Panc1 (cell line): ENCODE measurements around the gene PSME1. TPM values are rescaled to one million over a fixed set of nuclear protein-coding genes. Genes with fewer than 3 reads are reported as not detected.

Experiments
- ATAC-seq: fragments of 200-7000 bp; cut with Tn5 transposase; 2 replicates; pipeline ENCODE4 v1.9.1; 2020; ENCODE audit warnings: mild to moderate bottlenecking, moderate library complexity
- BruUV-seq: library from RNA; stranded (reverse); fragments of 400-500 nt; replicated peaks from 2 replicates; lab custom pipeline; 2021; lab: Mats Ljungman, UMichigan
- CTCF ChIA-PET: fragments of 300-600 bp; sonication (Branson Sonifier 250); formaldehyde crosslinking; loops from one replicate; lab custom pipeline; 2022; ENCODE audit warnings: antibody characterized with exemption; lab: Charles Lee
- POLR2A ChIA-PET: fragments of 300-600 bp; sonication (Branson Sonifier 250); formaldehyde crosslinking; loops from one replicate; lab custom pipeline; 2022; ENCODE audit warnings: antibody characterized with exemption; lab: Charles Lee
- DNase-seq: peaks from one replicate; pipeline ENCODE4 v3.0.0-alpha.2; 2010; ENCODE audit warnings: low read depth, low spot score
- H3K27ac ChIP-seq: 2 replicates; pipeline ENCODE4 v1.5.1; 2011; ENCODE audit warnings: mild to moderate bottlenecking, low read length, inconsistent platforms
- H3K27me3 ChIP-seq: fragments of 200-500 bp; sonication (Bioruptor generic); 2 replicates; pipeline ENCODE4 v1.6.0; 2014; ENCODE audit warnings: low read length, inconsistent platforms; ENCODE audit not compliant: control insufficient read depth, insufficient read depth
- H3K36me3 ChIP-seq: fragments of 200-500 bp; sonication (Bioruptor generic); 2 replicates; pipeline ENCODE4 v1.5.1; 2014; ENCODE audit warnings: inconsistent platforms, mild to moderate bottlenecking, low read length, moderate library complexity; ENCODE audit not compliant: control insufficient read depth, insufficient read depth
- H3K4me1 ChIP-seq: 2 replicates; pipeline ENCODE4 v1.5.1; 2011; ENCODE audit warnings: inconsistent platforms, mild to moderate bottlenecking, low read length, moderate library complexity; ENCODE audit not compliant: control insufficient read depth, insufficient read depth
- H3K4me3 ChIP-seq, 2 experiments: 2 replicates each; pipeline ENCODE4 v1.5.1; 2011 to 2012; ENCODE audit warnings: low read depth in 2 of 2, low read length in 2 of 2, mild to moderate bottlenecking in 2 of 2, inconsistent platforms in 1 of 2, moderate library complexity in 1 of 2
- H3K9me3 ChIP-seq: fragments of 200-500 bp; sonication (Bioruptor generic); 2 replicates; pipeline ENCODE4 v1.5.1; 2014; ENCODE audit warnings: low read depth, mild to moderate bottlenecking, inconsistent platforms, low read length, moderate library complexity; ENCODE audit not compliant: control insufficient read depth, insufficient read depth
- POLR2AphosphoS5 ChIP-seq: IDR thresholded peaks from 2 replicates; pipeline ENCODE4 v1.6.1; 2012; ENCODE audit warnings: mild to moderate bottlenecking, low read depth, low read length, moderate library complexity
- SIN3A ChIP-seq: IDR thresholded peaks from 2 replicates; pipeline ENCODE4 v1.6.1; 2012; ENCODE audit warnings: low read depth, mild to moderate bottlenecking, low read length, moderate library complexity, borderline replicate concordance; ENCODE audit not compliant: insufficient read depth
- TCF7L2 ChIP-seq: IDR thresholded peaks from 2 replicates; pipeline ENCODE4 v1.6.1; 2011; ENCODE audit warnings: mild to moderate bottlenecking, low read depth, low read length, inconsistent platforms
- in situ Hi-C: cut with HindIII; loops from 2 replicates; pipeline ENCODE4 v1.10.0; 2016; ENCODE audit warnings: low sequenced_read_pairs, low pct_unique_long_range_greater_than_20kb
- intact Hi-C: fragments of 100-400 bp; cut with micrococcal nuclease; formaldehyde crosslinking; loops from one replicate; pipeline ENCODE4 v1.10.0; 2022; ENCODE audit not compliant: unreplicated experiment
- total RNA-seq: library from RNA; stranded (reverse); gene quantifications from one replicate; pipeline ENCODE4 v1.2.1, GENCODE V29; 2021; ENCODE audit not compliant: unreplicated experiment
- TF ChIP-seq, protein P1 (sequence below): fragments of 450-650 bp; IDR thresholded peaks from 2 replicates; pipeline ENCODE4 v1.5.1; 2017; ENCODE audit warnings: mild to moderate bottlenecking
- TF ChIP-seq, protein P2 (sequence below), 2 experiments: IDR thresholded peaks; 2 replicates each; pipeline ENCODE4 v1.6.1; 2011 to 2012; ENCODE audit warnings: low read depth in 2 of 2, control low read depth in 1 of 2, low read length in 1 of 2, mild to moderate bottlenecking in 1 of 2, moderate library complexity in 1 of 2; ENCODE audit not compliant: insufficient read depth in 1 of 2

The PSME1 gene
- total RNA-seq, 1 experiment from 2014 or later, result 130 TPM

- CTCF ChIA-PET, result no interaction called here
- no peak overlapping the region for H3K4me3 ChIP-seq
- no peak overlapping the region for H3K27ac ChIP-seq
- BruUV-seq, result no TSS peak
- H3K4me1 ChIP-seq, result peaks cover 4% of the 10 kb centered on the region
- no peaks in the 10 kb centered on the region for H3K9me3 ChIP-seq
- TF ChIP-seq POLR2AphosphoS5 (no peak), SIN3A (no peak), TCF7L2 (no peak)
- TF ChIP-seq, protein P1, sequence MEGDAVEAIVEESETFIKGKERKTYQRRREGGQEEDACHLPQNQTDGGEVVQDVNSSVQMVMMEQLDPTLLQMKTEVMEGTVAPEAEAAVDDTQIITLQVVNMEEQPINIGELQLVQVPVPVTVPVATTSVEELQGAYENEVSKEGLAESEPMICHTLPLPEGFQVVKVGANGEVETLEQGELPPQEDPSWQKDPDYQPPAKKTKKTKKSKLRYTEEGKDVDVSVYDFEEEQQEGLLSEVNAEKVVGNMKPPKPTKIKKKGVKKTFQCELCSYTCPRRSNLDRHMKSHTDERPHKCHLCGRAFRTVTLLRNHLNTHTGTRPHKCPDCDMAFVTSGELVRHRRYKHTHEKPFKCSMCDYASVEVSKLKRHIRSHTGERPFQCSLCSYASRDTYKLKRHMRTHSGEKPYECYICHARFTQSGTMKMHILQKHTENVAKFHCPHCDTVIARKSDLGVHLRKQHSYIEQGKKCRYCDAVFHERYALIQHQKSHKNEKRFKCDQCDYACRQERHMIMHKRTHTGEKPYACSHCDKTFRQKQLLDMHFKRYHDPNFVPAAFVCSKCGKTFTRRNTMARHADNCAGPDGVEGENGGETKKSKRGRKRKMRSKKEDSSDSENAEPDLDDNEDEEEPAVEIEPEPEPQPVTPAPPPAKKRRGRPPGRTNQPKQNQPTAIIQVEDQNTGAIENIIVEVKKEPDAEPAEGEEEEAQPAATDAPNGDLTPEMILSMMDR, result no peak
- TF ChIP-seq, protein P2, sequence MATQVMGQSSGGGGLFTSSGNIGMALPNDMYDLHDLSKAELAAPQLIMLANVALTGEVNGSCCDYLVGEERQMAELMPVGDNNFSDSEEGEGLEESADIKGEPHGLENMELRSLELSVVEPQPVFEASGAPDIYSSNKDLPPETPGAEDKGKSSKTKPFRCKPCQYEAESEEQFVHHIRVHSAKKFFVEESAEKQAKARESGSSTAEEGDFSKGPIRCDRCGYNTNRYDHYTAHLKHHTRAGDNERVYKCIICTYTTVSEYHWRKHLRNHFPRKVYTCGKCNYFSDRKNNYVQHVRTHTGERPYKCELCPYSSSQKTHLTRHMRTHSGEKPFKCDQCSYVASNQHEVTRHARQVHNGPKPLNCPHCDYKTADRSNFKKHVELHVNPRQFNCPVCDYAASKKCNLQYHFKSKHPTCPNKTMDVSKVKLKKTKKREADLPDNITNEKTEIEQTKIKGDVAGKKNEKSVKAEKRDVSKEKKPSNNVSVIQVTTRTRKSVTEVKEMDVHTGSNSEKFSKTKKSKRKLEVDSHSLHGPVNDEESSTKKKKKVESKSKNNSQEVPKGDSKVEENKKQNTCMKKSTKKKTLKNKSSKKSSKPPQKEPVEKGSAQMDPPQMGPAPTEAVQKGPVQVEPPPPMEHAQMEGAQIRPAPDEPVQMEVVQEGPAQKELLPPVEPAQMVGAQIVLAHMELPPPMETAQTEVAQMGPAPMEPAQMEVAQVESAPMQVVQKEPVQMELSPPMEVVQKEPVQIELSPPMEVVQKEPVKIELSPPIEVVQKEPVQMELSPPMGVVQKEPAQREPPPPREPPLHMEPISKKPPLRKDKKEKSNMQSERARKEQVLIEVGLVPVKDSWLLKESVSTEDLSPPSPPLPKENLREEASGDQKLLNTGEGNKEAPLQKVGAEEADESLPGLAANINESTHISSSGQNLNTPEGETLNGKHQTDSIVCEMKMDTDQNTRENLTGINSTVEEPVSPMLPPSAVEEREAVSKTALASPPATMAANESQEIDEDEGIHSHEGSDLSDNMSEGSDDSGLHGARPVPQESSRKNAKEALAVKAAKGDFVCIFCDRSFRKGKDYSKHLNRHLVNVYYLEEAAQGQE (IDR thresholded peaks at IDR 0.05; ENCODE audit: insufficient read depth in 1 of 2, low read depth in 2 of 2, low read length in 1 of 2), result no peak
- intact Hi-C loops (no loop called here), in situ Hi-C loops (no loop called here)
- POLR2A ChIA-PET, result no interaction called here
- no peaks in the 10 kb centered on the region for H3K27me3 ChIP-seq
- DNase-seq (no peak), ATAC-seq (no peak)
- no peaks in the 10 kb centered on the region; the same call in none of the 2 replicates for H3K36me3 ChIP-seq
These were observed 28.6 kb downstream of the PSME1 start for GRCh38 chr14:24164518-24164991.

DNA sequence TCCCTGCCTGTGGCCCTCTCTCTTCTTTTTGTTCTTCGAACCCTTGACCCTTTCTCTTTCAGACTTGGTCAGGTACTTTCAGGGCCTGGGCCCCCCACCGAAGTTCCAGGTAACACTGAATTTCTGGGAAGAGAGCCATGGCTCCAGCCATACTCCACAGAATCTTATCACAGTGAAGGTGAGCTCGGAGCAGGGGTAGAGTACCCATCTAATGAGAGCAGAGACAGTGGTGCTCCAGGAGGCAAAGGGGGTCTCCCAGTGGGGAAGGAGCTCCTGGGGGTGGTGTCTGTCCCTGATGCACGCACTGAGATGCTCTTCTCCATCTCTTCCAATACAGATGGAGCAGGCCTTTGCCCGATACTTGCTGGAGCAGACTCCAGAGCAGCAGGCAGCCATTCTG is 29.8 kb downstream of the PSME1 start:
- intact Hi-C loops (no loop called here), in situ Hi-C loops (no loop called here)
- ATAC-seq (no peak), DNase-seq (no peak)
- no peaks in the 10 kb centered on the region; the same call in none of the 2 replicates for H3K36me3 ChIP-seq
- no TSS peak for BruUV-seq
- peaks cover 4% of the 10 kb centered on the region for H3K4me1 ChIP-seq
- no peak overlapping the region for H3K27ac ChIP-seq
- CTCF ChIA-PET, result no interaction called here
- H3K4me3 ChIP-seq, result no peak overlapping the region
- no peaks in the 10 kb centered on the region for H3K9me3 ChIP-seq
- H3K27me3 ChIP-seq, result no peaks in the 10 kb centered on the region
- POLR2A ChIA-PET, result no interaction called here
- TF ChIP-seq SIN3A (no peak), TCF7L2 (no peak), POLR2AphosphoS5 (no peak)
- TF ChIP-seq, protein P1, result no peak
- TF ChIP-seq, protein P2 (IDR thresholded peaks at IDR 0.05; ENCODE audit: insufficient read depth in 1 of 2, low read depth in 2 of 2, low read length in 1 of 2), result no peak
